Left ventricle myocardium superior (tissue), 1 donor: ENCODE measurements around the gene C19orf81. TPM values are rescaled to one million over a fixed set of nuclear protein-coding genes. Genes with fewer than 3 reads are reported as not detected.

ENCODE experiments used
- ATAC-seq: fragments of 200-7000 bp; cut with Tn5 transposase; one replicate; pipeline ENCODE4 v1.9.1; 2020; ENCODE audit warnings: mild to moderate bottlenecking, moderate library complexity
- DNase-seq: peaks from one replicate; pipeline ENCODE4 v3.0.0-alpha.2; 2020
- intact Hi-C: fragments of 100-400 bp; cut with micrococcal nuclease; formaldehyde crosslinking; loops from one replicate; pipeline ENCODE4 v1.11.0; 2022
- total RNA-seq: library from RNA; stranded (reverse); fragmentation: NEBNext Ultra II Directional; extraction: Animal tissue kit (Norgen Biotek cat#: 25700); gene quantifications from one replicate; pipeline ENCODE4 v1.2.1, GENCODE V29; 2021
- donor health status: DM: no; HTN: yes; CAD: no; lungs with severe emphysema.

C19orf81 gene
- total RNA-seq, 1 donor from 2014 or later = 2.7 TPM

GRCh38 chr19:50702158-50702870, 53.1 kb downstream of the C19orf81 start:
- ATAC-seq (no peak), DNase-seq (no peak)
- intact Hi-C loops = no loop called here

GRCh38 chr19:50702871-50703829, 53.9 kb downstream of the C19orf81 start:
- ATAC-seq (no peak), DNase-seq (no peak)
- intact Hi-C loops = no loop called here

- intact Hi-C loops = no loop called here
- DNase-seq (no peak), ATAC-seq (no peak)
Observed at GRCh38 chr19:50703915-50704796, 54.9 kb downstream of the C19orf81 start.

GRCh38 chr19:50705422-50706019, 56.3 kb downstream of the C19orf81 start:
- intact Hi-C loops = no loop called here
- DNase-seq (no peak), ATAC-seq (peak; percentile 43)

GRCh38 chr19:50706387-50706786, 57.1 kb downstream of the C19orf81 start:
- intact Hi-C loops = no loop called here
- no peak for ATAC-seq

GRCh38 chr19:50708179-50708879, 59.1 kb downstream of the C19orf81 start:
- ATAC-seq (no peak), DNase-seq (no peak)
- intact Hi-C loops = no loop called here

More at GRCh38 chr19:50706387-50706786, 57.1 kb downstream of the C19orf81 start:
- no peak for DNase-seq

Other genes starting within 250 kb of the C19orf81 start
- not detected for gene SPIB, start 230.5 kb upstream of the C19orf81 start, total RNA-seq
- 0.12 TPM for gene MYBPC2, start 216.6 kb upstream of the C19orf81 start, total RNA-seq
- gene EMC10, start 172.9 kb upstream of the C19orf81 start, total RNA-seq = 79.5 TPM
- 1.2 TPM for gene GARIN5A, start 172.6 kb upstream of the C19orf81 start, total RNA-seq
- 35.2 TPM for gene JOSD2, start 138.3 kb upstream of the C19orf81 start, total RNA-seq
- gene ASPDH, start 135.5 kb upstream of the C19orf81 start, total RNA-seq = not detected
- 0.62 TPM for gene LRRC4B, start 81.0 kb upstream of the C19orf81 start, total RNA-seq
- gene SYT3, start 9.6 kb upstream of the C19orf81 start, total RNA-seq = 0.15 TPM
- 0.32 TPM for gene SHANK1, start 70.4 kb downstream of the C19orf81 start, total RNA-seq
- gene CLEC11A, start 73.9 kb downstream of the C19orf81 start, total RNA-seq = 2.9 TPM
- gene GPR32, start 121.0 kb downstream of the C19orf81 start, total RNA-seq = not detected
- not detected for gene ACP4, start 141.0 kb downstream of the C19orf81 start, total RNA-seq
- not detected for gene KLK1, start 174.3 kb downstream of the C19orf81 start, total RNA-seq
- gene KLK15, start 184.1 kb downstream of the C19orf81 start, total RNA-seq = not detected
- not detected for gene KLK3, start 205.5 kb downstream of the C19orf81 start, total RNA-seq
- not detected for gene KLK2, start 224.0 kb downstream of the C19orf81 start, total RNA-seq